GM21723 (cell line): ENCODE data around the gene UBE2J2.

Experiments
- ATAC-seq: cut with Tn5 transposase; IDR thresholded peaks from one replicate; pipeline ENCODE4 v1.9.1; 2021; ENCODE audit warnings: mild to moderate bottlenecking, moderate library complexity; ENCODE audit not compliant: unreplicated experiment

Gene UBE2J2

DNA sequence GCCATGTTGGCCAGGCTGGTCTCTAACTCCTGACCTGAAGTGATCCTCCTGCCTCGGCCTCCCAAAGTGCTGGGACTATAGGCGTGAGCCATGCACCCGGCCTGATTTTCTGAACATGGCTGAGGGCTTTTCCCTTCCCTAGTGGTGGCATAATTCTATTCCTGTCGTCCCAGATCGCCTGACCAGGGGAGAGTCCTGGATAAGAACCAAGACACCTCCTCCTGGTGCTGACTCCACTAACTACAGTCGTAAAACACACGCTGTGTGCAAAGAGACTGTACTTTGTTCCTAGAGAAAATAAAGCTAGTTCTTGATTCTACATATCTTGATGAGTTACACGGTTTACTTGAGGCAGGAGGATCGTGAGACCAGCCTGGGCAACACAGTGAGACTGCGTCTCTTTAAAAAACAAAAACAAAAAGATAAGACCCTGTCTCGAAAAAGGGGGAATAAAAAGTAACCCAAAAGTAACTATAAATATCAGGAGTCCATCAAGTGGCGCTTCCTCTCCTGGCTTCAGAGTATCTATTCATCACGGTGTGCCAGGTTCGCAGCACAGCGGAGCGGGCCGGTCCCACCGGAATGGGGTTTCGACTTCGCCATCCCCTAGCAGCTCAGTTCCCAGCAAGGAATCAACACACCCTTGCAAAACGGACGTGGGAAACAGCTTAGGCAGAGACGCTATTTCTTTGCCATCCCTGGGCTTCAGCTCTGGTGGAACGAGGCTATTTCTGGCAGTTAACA lies 42.8 kb downstream of the UBE2J2 start:
- ATAC-seq: no peak

GRCh38 chr1:1229770-1230169 lies 43.9 kb downstream of the UBE2J2 start:
- no peak for ATAC-seq

DNA sequence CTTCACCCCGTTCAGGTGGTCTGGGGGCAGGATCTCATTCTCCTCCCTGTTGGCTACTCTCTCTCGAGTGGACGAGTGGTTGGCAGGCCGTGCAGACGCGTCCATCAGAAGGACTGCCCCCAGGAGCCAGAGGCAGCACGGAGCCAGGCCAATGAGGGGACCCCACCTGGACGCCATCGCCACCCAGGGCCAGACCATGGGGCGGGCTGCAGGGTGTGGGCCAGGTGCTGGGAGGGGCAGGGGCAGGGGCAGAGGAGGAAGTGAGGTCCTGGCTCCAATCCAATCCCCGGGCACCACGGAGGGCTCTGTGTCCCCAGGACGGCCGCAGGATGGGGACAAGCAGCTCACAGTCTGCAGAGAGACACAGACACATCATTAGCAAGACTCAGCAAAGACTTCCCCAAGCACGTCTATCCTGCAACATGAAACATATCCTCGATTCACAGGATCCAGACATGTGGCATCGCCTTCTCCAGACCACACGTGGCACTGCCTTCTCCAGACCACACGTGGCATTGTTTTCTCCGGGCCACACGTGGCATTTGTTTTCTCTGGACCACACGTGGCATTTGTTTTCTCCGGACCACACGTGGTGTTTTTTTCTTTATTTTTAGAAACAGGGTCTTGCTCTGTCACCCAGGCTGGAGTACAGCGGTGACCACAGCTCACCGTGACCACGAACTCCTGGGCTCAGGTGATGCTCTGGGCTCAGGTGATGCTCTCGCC lies 44.9 kb downstream of the UBE2J2 start:
- no peak for ATAC-seq

DNA sequence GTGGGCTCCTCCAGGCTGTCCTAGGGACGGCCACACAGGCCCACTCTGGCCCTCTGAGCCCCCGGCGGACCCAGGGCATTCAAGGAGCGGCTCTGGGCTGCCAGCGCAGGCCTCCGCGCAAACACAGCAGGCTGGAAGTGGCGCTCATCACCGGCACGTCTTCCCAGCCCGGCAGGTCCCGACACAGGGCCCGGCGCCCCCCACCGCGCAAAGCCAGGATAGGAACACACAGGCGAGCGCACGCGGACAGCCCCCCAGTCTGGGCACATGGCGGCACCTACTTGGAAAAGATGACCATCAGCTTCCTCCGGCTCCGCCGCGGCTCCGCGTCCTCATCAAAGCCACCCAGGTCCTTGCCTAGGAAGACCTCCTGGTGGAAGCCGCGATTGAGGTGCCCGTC lies 45.5 kb downstream of the UBE2J2 start:
- no peak for ATAC-seq

- ATAC-seq: no peak
Observed at GRCh38 chr1:1227386-1227785, 46.3 kb downstream of the UBE2J2 start.

DNA sequence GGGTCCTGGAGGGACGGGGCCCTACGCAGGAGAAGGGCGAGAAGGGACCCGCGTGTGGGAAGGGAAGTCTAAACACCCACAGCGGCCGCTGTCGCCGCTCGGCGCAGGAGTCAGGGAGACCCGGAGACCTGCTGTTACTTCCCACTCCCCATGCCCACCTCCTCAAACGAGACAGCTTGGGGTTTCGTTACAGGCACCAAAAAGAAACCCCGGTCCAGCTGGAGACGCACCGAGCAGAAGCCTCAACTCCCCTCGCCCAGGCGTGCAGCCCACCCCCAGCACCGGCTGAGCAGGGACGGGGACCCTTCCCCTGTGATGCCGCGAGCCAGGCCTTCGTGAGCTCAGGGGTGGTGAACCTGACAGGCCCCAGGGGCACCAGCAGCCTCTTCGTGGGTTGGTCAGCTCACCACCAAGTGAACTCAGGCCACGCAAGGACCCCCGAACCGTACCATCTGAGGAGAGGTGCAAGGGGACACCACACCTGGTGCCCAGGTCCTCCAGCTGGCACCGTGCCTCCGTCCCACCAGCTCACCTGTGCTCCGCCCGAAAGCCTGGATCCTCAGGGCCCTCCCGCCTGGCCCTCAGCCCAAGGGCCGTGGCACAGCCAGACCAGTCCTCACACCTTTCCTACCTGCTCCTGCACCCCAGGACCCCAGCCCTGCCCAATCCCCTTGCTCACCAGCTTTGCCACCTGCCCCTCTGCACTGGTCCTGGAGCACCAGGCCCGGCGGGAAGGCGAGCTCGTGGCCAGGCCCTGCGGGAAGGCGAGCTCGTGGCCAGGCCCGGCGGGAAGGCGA lies 46.9 kb downstream of the UBE2J2 start:
- ATAC-seq: no peak

DNA sequence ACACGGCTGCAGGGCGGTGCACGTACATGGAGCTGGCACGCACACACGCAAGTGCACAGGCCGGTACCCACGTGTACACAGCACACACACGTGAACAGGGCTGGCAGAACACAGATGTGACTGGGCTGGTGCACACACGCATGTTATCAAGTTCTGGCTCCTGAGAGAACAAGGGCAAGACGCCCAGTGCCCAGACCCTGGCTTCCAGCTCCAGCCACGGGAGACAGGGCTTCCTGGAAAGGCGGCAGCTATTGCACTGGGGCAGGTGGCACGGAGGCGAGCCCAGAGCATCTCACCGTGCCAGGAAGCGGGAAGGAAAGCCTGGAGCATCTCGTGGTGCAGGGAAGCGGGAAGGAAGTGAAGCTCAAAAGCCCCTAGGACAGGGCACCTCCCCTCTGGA lies 47.7 kb downstream of the UBE2J2 start:
- no peak for ATAC-seq

GRCh38 chr1:1225238-1225845 lies 48.3 kb downstream of the UBE2J2 start:
- no peak for ATAC-seq

DNA sequence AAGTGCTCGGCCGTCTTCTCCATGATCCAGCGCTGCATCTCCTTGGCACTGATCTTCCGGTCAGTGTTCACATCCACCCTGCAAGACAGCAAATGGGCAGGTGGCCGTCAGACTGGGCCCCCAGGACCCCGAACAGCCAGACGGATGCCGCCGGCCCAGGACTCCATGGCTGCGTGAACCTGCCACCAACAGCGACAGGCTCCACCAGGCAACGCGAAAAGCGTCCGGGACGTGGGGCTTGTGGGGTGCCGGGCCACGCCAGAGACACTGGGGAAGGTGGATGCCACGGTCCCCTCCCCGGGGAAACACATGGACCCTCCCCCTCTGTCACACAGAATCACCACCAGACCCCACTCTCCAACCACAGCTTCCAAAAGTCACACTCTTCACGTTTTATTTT lies 49.8 kb downstream of the UBE2J2 start:
- no peak for ATAC-seq

GRCh38 chr1:1223321-1223720 lies 50.3 kb downstream of the UBE2J2 start:
- no peak for ATAC-seq

- no peak for ATAC-seq
Observed at GRCh38 chr1:1222575-1223225, 51.0 kb downstream of the UBE2J2 start.

GRCh38 chr1:1221887-1222574 lies 51.6 kb downstream of the UBE2J2 start:
- ATAC-seq: no peak

DNA sequence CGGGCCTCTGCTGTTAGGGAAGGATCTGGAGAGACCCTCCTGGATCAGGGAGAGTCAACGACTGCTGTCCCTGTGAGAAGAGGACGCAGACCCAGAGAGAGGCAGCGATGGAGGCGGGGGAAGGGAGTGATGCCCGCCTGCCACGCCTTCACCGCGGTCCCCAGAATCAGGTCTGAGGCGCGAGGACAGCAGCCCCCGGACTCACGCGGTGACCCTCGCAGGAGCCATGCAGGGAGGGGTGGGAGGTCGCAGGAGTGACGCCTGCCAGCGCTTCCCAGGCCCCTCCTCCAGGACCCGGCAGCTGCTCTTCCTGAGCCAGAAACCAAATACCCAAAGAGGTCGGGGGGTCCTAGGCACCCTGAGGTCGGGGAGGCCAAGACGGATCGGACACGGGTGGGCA lies 53.5 kb downstream of the UBE2J2 start:
- ATAC-seq: no peak

DNA sequence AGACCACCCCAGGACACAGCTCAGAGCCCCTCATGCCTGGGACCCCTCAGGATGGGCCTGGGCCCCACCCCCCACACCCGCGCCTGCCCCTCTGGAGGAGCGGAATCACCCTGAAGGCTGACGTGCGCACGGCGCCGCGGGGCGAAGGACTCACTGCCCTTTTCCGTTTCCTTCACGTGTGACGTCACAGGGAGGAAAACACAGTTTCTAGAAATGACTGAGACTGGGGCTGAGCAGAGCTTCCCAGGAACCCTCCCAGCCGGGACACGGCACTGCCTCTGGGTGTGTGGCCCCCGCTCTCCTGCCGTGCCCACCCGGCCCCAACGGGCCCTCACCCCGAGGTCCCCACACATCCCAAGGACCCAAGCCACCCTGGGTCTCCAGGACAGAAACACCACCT lies 54.3 kb downstream of the UBE2J2 start:
- no peak for ATAC-seq

DNA sequence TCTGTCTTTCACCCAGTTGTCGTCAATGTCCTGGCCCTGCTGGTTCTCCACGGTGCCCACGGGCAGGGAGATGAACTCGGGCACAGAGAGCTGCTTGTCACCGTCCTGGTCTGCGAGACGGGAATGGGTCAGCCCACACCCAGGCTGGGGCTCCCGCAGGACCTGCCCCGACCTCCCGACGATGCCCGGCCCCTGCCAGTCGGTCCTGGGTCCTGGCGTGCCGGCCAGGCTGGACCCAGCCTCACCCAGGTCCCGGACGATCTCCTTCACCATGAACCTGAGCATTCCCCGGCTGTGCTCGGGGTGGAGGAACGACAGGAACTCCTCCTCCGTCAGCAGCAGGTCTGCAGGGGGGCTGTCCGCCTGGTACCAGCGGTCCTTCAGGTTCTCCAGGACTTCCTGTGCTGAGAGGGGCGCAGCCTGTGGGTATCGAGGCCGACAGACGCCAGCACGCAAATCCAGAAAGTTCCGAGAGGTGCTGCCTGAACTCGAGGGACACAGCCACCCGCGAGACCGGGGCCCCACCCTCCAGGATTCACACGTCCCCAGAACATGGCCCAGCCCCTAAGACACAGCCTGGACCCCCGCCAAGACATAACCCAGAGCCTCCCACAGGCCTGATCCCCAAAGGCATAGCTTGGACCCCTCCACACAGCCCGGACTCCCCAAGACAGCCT lies 55.0 kb downstream of the UBE2J2 start:
- no peak for ATAC-seq

DNA sequence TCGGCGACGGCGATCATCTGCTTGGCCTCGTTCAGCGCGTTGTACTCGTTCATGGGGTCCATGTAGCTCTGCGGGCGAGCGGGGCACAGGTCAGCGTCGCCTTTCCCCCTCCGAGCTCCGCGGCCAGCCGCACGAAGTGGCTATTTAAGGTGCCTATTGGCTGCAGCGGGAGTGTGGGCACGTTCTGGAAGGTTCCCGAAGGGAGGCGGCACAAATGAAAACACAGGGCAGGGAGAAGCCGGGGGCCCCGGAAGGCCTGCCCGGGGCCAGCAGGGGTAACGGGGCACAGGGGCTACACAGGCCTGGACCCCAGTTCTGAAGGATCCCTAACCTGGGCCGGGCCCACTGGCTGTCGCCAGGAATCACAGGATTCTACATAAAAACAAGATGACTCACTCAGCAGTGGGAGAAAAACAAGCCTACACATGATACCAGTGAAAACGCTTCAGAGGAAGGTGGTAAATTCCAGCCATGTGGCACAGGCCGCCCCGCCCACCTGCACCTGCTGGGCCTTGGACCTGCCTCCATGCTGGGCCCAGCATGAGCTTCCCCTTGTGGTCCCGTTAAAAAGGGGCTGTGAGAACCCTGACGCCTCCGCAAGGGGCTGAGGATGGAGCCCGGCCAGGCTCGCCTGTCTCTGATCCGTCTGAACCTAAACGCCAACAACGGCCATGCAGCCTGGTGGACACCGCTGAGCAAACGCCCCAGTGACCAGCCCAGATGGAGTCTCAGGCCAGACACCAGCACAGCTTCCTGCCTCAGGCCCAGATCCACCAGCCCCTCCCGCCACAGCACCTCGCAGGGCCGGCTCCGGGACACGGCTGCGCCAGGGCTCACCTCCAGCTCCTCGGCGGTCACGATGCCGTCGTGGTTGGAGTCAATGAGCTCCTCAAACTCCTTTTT lies 55.8 kb downstream of the UBE2J2 start:
- no peak for ATAC-seq

DNA sequence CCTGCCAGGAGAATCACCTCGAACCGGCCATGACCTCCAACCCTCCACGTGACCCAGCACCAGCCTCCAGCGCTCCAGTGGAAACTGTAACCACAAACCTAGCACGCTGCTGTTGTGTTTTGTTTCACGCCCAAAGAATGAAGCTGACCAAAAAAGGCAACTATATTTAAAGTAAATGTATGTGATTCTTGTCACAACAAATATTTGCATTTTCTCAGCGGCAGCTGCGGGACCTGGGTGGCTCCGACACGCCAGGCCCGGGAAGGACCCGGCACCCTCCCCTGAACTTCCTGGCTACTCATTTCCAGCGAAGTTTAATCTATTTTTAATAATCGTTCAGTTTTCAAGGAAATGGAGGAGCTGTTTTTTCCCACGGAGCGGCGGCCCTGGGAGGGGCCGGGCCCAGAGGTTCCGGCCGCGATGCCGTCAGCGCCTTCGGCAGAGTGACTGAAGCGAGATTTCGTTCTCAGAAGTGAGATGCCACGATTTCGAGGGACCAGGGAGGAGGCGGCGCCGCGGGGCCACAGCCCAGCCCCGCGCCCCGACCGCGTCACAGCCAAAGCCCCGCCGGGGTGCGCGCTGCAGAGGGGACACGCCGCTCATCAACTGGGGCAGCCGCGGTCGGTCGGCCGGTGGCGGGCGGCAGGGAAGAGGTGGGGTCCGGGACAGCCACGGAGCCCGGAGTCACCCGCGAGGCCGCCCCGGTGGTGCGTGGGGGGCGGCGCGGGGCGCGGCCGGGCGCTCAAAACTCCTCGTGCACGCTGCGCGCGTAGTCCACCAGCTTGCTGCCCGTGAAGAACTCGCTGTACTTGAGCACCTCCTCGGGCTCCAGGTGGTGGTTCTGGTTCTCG lies 56.7 kb downstream of the UBE2J2 start:
- ATAC-seq: no peak
